Spleen (tissue), 11 donors: ENCODE measurements around the gene SGTA. TPM values are rescaled to one million over a fixed set of nuclear protein-coding genes. Genes with fewer than 3 reads are reported as not detected.

Source experiments
- DNase-seq: peaks from one replicate; pipeline ENCODE4 v3.0.0-alpha.2; 2020
- H3K27ac ChIP-seq, 8 donors: fragments of 200-600 bp; sonication (generic) in 7 of 8; 1 replicate in 4 of 8; 2 replicates in 4 of 8; pipeline versions ENCODE4 v1.5.0 to v1.8.0; 2016 to 2021; ENCODE audit warnings: inconsistent platforms in 4 of 8, mild to moderate bottlenecking in 4 of 8, moderate library complexity in 1 of 8
- H3K27me3 ChIP-seq, 7 donors: fragments of 200-600 bp; sonication (generic) in 6 of 7; replicated peaks in 1 of 7; 1 replicate in 4 of 7; 2 replicates in 3 of 7; pipeline versions ENCODE4 v1.5.0 to v1.8.0; 2016 to 2021; ENCODE audit warnings: inconsistent platforms in 3 of 7, mild to moderate bottlenecking in 1 of 7
- H3K36me3 ChIP-seq, 6 donors: fragments of 200-600 bp; sonication (generic) in 5 of 6; 1 replicate in 4 of 6; 2 replicates in 2 of 6; pipeline versions ENCODE4 v1.5.0 to v1.8.0; 2016 to 2021; ENCODE audit warnings: inconsistent platforms in 2 of 6
- H3K4me1 ChIP-seq, 6 donors: fragments of 200-600 bp; sonication (generic) in 5 of 6; 1 replicate in 3 of 6; 2 replicates in 3 of 6; pipeline versions ENCODE4 v1.5.0 to v1.8.0; 2016 to 2021; ENCODE audit warnings: inconsistent platforms in 3 of 6
- H3K4me3 ChIP-seq, 8 donors: fragments of 200-600 bp; sonication (generic) in 7 of 8; 1 replicate in 4 of 8; 2 replicates in 4 of 8; pipeline versions ENCODE4 v1.5.0 to v1.8.0; 2016 to 2021; ENCODE audit warnings: inconsistent platforms in 4 of 8, mild to moderate bottlenecking in 4 of 8, moderate library complexity in 2 of 8
- H3K9me3 ChIP-seq, 8 donors: fragments of 200-600 bp; sonication (generic) in 7 of 8; 1 replicate in 4 of 8; 2 replicates in 4 of 8; pipeline versions ENCODE4 v1.5.0 to v1.8.0; 2016 to 2021; ENCODE audit warnings: inconsistent platforms in 4 of 8
- POLR2A ChIP-seq, 3 donors: fragments of 450-650 bp; IDR thresholded peaks; one replicate each; pipeline ENCODE4 v1.5.1; 2017; ENCODE audit warnings: antibody characterized with exemption in 3 of 3, mild to moderate bottlenecking in 1 of 3
- POLR2AphosphoS5 ChIP-seq, 3 donors: sonication (generic); formaldehyde crosslinking; IDR thresholded peaks; one replicate each; pipeline ENCODE4 v1.5.1; 2017; ENCODE audit warnings: antibody characterized with exemption in 3 of 3
- WGBS, 5 donors: extraction: QIAGEN DNeasy Blood & Tissue Kit in 3 of 5; methylation state at CpG; one replicate each; pipeline versions ENCODE4 v1.1.5 to v1.1.7; 2013 to 2018; 5-methylcytosine and 5-hydroxymethylcytosine counted together
- intact Hi-C: fragments of 100-400 bp; cut with DNase I; formaldehyde crosslinking; loops from one replicate; pipeline ENCODE4 v1.15.0; 2023; ENCODE audit warnings: low total_unique reads
- polyA plus RNA-seq, 3 donors: library from polyadenylated mRNA; stranded (reverse); fragments of 200-250 nt; gene quantifications; one replicate each; pipeline ENCODE4 v1.2.1, GENCODE V29; 2013
- total RNA-seq, 7 donors: library from RNA; depleted of rRNA in 3 of 7; stranded (reverse); fragments of >200 nt in 3 of 7; fragmentation: NEBNext Ultra II Directional in 4 of 7; extraction: Animal tissue kit (Norgen Biotek cat#: 25700) in 4 of 7; gene quantifications; one replicate each; pipeline versions ENCODE4 v1.1.0 to v1.2.1, GENCODE V29; 2016 to 2021
- TF ChIP-seq, protein P1 (sequence below), 11 experiments: fragments of 200-600 bp in 7 of 11; fragments of 450-650 bp in 4 of 11; sonication (generic) in 4 of 11; IDR thresholded peaks in 8 of 11; conservative IDR thresholded peaks in 3 of 11; 1 replicate in 7 of 11; 2 replicates in 4 of 11; pipeline versions ENCODE4 v1.4.0 to v1.8.0; 2016 to 2021; ENCODE audit warnings: antibody characterized with exemption in 11 of 11, inconsistent platforms in 4 of 11, mild to moderate bottlenecking in 1 of 11
- donor health status: healthy with polysubstance abuse.
- donor health status: DM: no; HTN: no; CAD: no; lungs with moderate emphysema.
- donor health status: DM: no; HTN: no; CAD: no.
- donor health status: Bipolar disorder and iron deficiency.
- donor health status: healthy.
- donor health status: DM: no; HTN: no; CAD: no.
- donor health status: DM: yes; HTN: yes; CAD: no.

The SGTA gene
- total and polyA plus RNA-seq, 10 donors, result 36.5 to 63.0 (median 45.2) TPM

DNA sequence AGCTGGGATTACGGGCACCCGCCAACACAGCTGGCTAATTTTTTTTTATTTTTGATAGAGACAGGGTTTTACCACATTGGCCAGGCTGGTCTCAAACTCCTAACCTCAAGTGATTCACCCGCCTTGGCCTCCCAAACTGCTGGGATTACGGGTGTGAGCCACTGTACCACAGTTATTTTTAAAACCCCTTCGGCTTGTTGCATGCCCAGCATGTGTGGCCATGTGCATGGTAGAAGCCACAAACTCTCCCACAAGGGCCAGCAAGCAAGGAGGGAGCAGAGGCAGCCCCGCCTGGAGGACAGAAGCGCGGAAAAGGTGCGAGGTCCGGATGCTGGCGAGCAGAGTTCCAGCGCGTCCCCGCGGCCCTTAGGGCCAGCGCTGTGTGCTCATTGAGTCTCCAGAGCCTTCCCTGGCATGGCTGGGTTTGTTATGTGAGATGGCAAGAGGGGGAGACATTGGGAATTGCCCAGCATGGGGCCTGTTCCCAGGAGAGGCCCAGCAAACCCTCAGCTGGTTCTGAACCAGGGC lies 15.1 kb upstream of the SGTA start:
- peak overlapping the region in 4 of 8 donors; percentile 15 to 56 (median 37) for H3K27ac ChIP-seq
- intact Hi-C loops, result no loop called here
- no peak for DNase-seq

DNA sequence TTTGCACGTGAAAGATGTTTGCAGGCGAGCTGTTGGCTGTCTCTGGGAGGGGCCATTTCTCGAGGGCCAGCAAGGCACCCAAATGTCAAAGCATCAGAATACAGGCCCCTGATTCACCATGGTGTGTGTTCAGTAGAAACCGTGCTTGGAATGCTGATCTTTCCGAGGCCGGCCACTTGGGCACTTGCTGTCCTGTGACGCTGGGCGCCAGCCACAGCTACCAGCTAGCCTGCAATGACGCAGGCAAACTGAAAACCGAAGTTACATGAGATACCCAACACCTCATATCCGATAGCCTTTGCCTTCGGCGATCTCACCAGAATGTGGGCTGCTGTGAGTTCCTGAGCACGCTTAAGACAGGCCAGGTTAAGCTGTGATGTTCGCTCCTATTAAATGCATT lies 14.2 kb upstream of the SGTA start:
- TF ChIP-seq, protein P1, sequence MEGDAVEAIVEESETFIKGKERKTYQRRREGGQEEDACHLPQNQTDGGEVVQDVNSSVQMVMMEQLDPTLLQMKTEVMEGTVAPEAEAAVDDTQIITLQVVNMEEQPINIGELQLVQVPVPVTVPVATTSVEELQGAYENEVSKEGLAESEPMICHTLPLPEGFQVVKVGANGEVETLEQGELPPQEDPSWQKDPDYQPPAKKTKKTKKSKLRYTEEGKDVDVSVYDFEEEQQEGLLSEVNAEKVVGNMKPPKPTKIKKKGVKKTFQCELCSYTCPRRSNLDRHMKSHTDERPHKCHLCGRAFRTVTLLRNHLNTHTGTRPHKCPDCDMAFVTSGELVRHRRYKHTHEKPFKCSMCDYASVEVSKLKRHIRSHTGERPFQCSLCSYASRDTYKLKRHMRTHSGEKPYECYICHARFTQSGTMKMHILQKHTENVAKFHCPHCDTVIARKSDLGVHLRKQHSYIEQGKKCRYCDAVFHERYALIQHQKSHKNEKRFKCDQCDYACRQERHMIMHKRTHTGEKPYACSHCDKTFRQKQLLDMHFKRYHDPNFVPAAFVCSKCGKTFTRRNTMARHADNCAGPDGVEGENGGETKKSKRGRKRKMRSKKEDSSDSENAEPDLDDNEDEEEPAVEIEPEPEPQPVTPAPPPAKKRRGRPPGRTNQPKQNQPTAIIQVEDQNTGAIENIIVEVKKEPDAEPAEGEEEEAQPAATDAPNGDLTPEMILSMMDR (IDR thresholded peaks at IDR 0.05 in 8 of 11, conservative IDR thresholded peaks at IDR 0.05 in 3 of 11), result no peak
- TF ChIP-seq POLR2AphosphoS5 (IDR thresholded peaks at IDR 0.05), result no peak
- TF ChIP-seq POLR2A (IDR thresholded peaks at IDR 0.05), result no peak
- WGBS, 5 donors, result 95 to 98% (median 97%) methylated on average over 15 of the region's 15 CpGs

More for the DNA sequence above, 15.1 kb upstream of the SGTA start:
- Histone ChIP-seq H3K27me3 (no peaks in the 10 kb centered on the region), H3K4me3 (no peak overlapping the region), H3K36me3 (peaks cover 0 to 98% (median 48%) of the 10 kb centered on the region in 6 donors), H3K9me3 (no peaks in the 10 kb centered on the region), H3K4me1 (no peaks in the 10 kb centered on the region)
- TF ChIP-seq, protein P1 (IDR thresholded peaks at IDR 0.05 in 8 of 11, conservative IDR thresholded peaks at IDR 0.05 in 3 of 11), result no peak
- TF ChIP-seq POLR2A (IDR thresholded peaks at IDR 0.05), result no peak
- no peak for TF ChIP-seq POLR2AphosphoS5 (IDR thresholded peaks at IDR 0.05)
- WGBS, 5 donors, result 93 to 98% (median 96%) methylated on average over 16 of the region's 16 CpGs

GRCh38 chr19:2796659-2797266 lies 13.7 kb upstream of the SGTA start:
- H3K27me3 ChIP-seq, result no peaks in the 10 kb centered on the region
- 95 to 99% (median 97%) methylated on average over 13 to 23 of the region's 23 CpGs for WGBS, 5 donors
- H3K27ac ChIP-seq, result no peak overlapping the region
- no peaks in the 10 kb centered on the region for H3K4me1 ChIP-seq
- TF ChIP-seq POLR2AphosphoS5 (IDR thresholded peaks at IDR 0.05) (no peak), POLR2A (IDR thresholded peaks at IDR 0.05) (no peak)
- TF ChIP-seq, protein P1 (IDR thresholded peaks at IDR 0.05 in 8 of 11, conservative IDR thresholded peaks at IDR 0.05 in 3 of 11), result no peak
- no peak for DNase-seq
- H3K9me3 ChIP-seq, result no peaks in the 10 kb centered on the region
- no peak overlapping the region for H3K4me3 ChIP-seq
- peaks cover 0 to 100% (median 46%) of the 10 kb centered on the region in 6 donors for H3K36me3 ChIP-seq
- intact Hi-C loops, result no loop called here

More for the DNA sequence above, 14.2 kb upstream of the SGTA start:
- DNase-seq, result no peak
- H3K9me3 ChIP-seq, result no peaks in the 10 kb centered on the region
- H3K4me1 ChIP-seq, result no peaks in the 10 kb centered on the region
- H3K4me3 ChIP-seq, result no peak overlapping the region
- H3K27me3 ChIP-seq, result no peaks in the 10 kb centered on the region
- peaks cover 0 to 99% (median 45%) of the 10 kb centered on the region in 6 donors for H3K36me3 ChIP-seq
- intact Hi-C loops, result no loop called here
- H3K27ac ChIP-seq, result no peak overlapping the region

DNA sequence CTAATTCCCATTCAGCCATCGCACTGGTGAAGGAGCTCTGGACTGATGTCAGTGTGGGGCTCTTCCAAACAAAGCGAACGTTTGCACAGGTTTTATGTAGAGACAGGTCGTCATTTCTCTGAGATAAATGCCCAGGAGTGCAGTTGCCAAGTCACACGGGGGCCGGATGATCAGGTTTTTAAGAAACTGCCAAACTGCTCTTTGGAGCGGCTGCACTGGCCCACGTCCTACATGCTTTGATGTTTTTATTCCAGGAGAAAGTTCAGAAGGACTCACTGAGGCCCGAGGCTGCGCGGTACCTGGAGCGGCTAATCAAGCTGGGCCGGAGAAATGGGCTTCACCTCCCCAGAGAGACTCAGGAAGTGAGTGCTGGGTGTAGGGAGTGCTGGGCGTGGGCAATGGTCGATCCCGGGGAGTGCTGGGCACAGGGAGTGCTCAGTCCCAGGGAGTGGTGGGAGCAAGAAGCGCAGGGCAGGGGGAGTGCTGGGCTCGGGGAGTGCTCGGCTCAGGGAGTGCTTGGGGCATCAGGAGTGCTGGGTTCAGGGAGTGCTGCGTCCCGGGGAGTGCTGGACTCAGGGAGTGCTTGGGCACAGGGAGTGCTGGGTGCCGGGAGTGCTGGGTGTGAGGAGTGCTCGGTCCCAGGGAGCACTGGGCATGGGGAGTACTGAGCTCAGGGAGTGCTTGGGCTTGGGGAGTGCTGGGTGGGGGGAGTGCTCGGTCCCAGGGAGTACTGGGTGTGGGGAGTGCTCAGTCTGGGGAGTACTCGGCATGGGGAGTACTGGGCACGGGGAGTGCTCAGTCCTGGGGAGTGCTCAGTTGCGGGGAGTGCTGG lies 13.0 kb upstream of the SGTA start:
- intact Hi-C loops, result no loop called here
- Histone ChIP-seq H3K27me3 (no peaks in the 10 kb centered on the region), H3K4me1 (no peaks in the 10 kb centered on the region), H3K27ac (no peak overlapping the region), H3K4me3 (no peak overlapping the region), H3K36me3 (peaks cover 0 to 100% (median 47%) of the 10 kb centered on the region in 6 donors), H3K9me3 (no peaks in the 10 kb centered on the region)
- TF ChIP-seq, protein P1 (IDR thresholded peaks at IDR 0.05 in 8 of 11, conservative IDR thresholded peaks at IDR 0.05 in 3 of 11), result no peak
- TF ChIP-seq POLR2A (IDR thresholded peaks at IDR 0.05), result no peak
- TF ChIP-seq POLR2AphosphoS5 (IDR thresholded peaks at IDR 0.05), result no peak
- no peak for DNase-seq
- WGBS, 5 donors, result 91 to 98% (median 94%) methylated on average over 26 to 27 of the region's 27 CpGs
